Motor neuron (in vitro differentiated cells): ENCODE measurements around the gene KANSL3. TPM values are rescaled to one million over a fixed set of nuclear protein-coding genes. Genes with fewer than 3 reads are reported as not detected.
"Not testable (repeated sequence)": the region's sequence is repeated elsewhere in the genome, so short reads cannot be mapped to it uniquely, and the experiment has no call there.

ENCODE experiments used
- ATAC-seq, 8 experiments: fragments of 200-7000 bp; cut with Tn5 transposase; replicated peaks in 6 of 8; 2 replicates each; pipeline ENCODE4 v1.8.0; 2021; ENCODE audit warnings: mild to moderate bottlenecking in 8 of 8, moderate library complexity in 8 of 8
- H3K27ac ChIP-seq, 2 donors: fragments of 250-450 bp; sonication (Bioruptor Pico); 2 replicates each; pipeline ENCODE4 v1.9.0; 2021; ENCODE audit warnings: antibody characterized with exemption in 2 of 2, mild to moderate bottlenecking in 2 of 2, moderate library complexity in 1 of 2
- H3K4me1 ChIP-seq, 2 donors: fragments of 250-450 bp; sonication (Bioruptor Pico); replicated peaks in 1 of 2; 2 replicates each; pipeline ENCODE4 v1.6.1; 2021; ENCODE audit warnings: antibody characterized with exemption in 2 of 2, mild to moderate bottlenecking in 2 of 2, moderate library complexity in 1 of 2
- H3K4me3 ChIP-seq, 5 donors: fragments of 250-450 bp; sonication (Bioruptor Pico); 2 replicates each; pipeline ENCODE4 v1.9.0; 2021; ENCODE audit warnings: antibody characterized with exemption in 5 of 5, mild to moderate bottlenecking in 5 of 5, moderate library complexity in 4 of 5
- WGBS, 10 experiments: fragments of 450-650 bp; shearing (Covaris generic); methylation state at CpG; one replicate each; pipeline ENCODE4 v1.0.0; 2022; 5-methylcytosine and 5-hydroxymethylcytosine counted together
- in situ Hi-C, 9 experiments: fragments of 400-800 bp; cut with MboI; loops; one replicate each; pipeline ENCODE4 v1.15.0; 2021; ENCODE audit warnings: low sequenced_read_pairs in 9 of 9, low pct_unique_long_range_greater_than_20kb in 2 of 9; ENCODE audit not compliant: unreplicated experiment in 9 of 9
- total RNA-seq, 8 experiments: library from RNA; unstranded; fragments of 300-600 nt; gene quantifications; 2 replicates each; pipeline versions ENCODE4 v1.2.3 to v1.2.4, GENCODE V29; 2022

The KANSL3 gene
- total RNA-seq, 8 experiments from 2014 or later: 19.1 to 60.1 (median 41.6) TPM

- no peaks in the 10 kb centered on the region for H3K4me1 ChIP-seq
- WGBS, 10 experiments: 65 to 100% (median 87%) methylated on average over 1 to 9 of the region's 11 CpGs; no CpG with 5 or more reads in 5 of the 10 experiments
- no peak for ATAC-seq
- H3K27ac ChIP-seq: no peak overlapping the region
- H3K4me3 ChIP-seq: no peak overlapping the region
- in situ Hi-C loops: no loop called here
Measured at GRCh38 chr2:96668771-96669170, 30.7 kb upstream of the KANSL3 start.

- H3K4me1 ChIP-seq, in situ Hi-C loops, H3K27ac ChIP-seq, H3K4me3 ChIP-seq, ATAC-seq: not testable (repeated sequence)
- WGBS, 10 experiments: 43 to 88% (median 82%) methylated on average over 1 to 3 of the region's 3 CpGs; no CpG with 5 or more reads in 4 of the 10 experiments
Measured at GRCh38 chr2:96665717-96666116, 27.6 kb upstream of the KANSL3 start.

- 33 to 100% (median 87%) methylated on average over 1 to 3 of the region's 3 CpGs; no CpG with 5 or more reads in 2 of the 10 experiments for WGBS, 10 experiments
- no peak overlapping the region for H3K27ac ChIP-seq
- ATAC-seq: peak in 7 of 8 experiments; percentile 30 to 97 (median 78)
- in situ Hi-C loops: no loop called here
- no peaks in the 10 kb centered on the region for H3K4me1 ChIP-seq
- H3K4me3 ChIP-seq: no peak overlapping the region
Measured at GRCh38 chr2:96665083-96665569, 27.0 kb upstream of the KANSL3 start.

- ATAC-seq: no peak
- in situ Hi-C loops: no loop called here
- Histone ChIP-seq H3K27ac (no peak overlapping the region), H3K4me1 (no peaks in the 10 kb centered on the region), H3K4me3 (no peak overlapping the region)
- WGBS, 10 experiments: 0 to 92% (median 81%) methylated on average over 1 to 3 of the region's 3 CpGs; no CpG with 5 or more reads in 1 of the 10 experiments
Measured at GRCh38 chr2:96664366-96664925, 26.3 kb upstream of the KANSL3 start.

GRCh38 chr2:96663829-96664228 is 25.7 kb upstream of the KANSL3 start:
- H3K4me3 ChIP-seq: no peak overlapping the region
- no peaks in the 10 kb centered on the region for H3K4me1 ChIP-seq
- 60 to 100% (median 83%) methylated on average over 1 to 7 of the region's 7 CpGs for WGBS, 10 experiments
- in situ Hi-C loops: no loop called here
- no peak for ATAC-seq
- H3K27ac ChIP-seq: no peak overlapping the region

GRCh38 chr2:96663177-96663576 is 25.1 kb upstream of the KANSL3 start:
- no peak for ATAC-seq
- Histone ChIP-seq H3K27ac (no peak overlapping the region), H3K4me1 (no peaks in the 10 kb centered on the region), H3K4me3 (no peak overlapping the region)
- in situ Hi-C loops: no loop called here
- 79 to 100% (median 99%) methylated on average over 1 to 5 of the region's 5 CpGs; no CpG with 5 or more reads in 2 of the 10 experiments for WGBS, 10 experiments

GRCh38 chr2:96662360-96662759 is 24.2 kb upstream of the KANSL3 start:
- 60 to 86% (median 81%) methylated on average over 1 to 9 of the region's 9 CpGs; no CpG with 5 or more reads in 1 of the 10 experiments for WGBS, 10 experiments
- no peak for ATAC-seq
- no peaks in the 10 kb centered on the region for H3K4me1 ChIP-seq
- no peak overlapping the region for H3K27ac ChIP-seq
- no peak overlapping the region for H3K4me3 ChIP-seq
- in situ Hi-C loops: no loop called here

GRCh38 chr2:96661324-96661723 is 23.2 kb upstream of the KANSL3 start:
- Histone ChIP-seq H3K27ac (no peak overlapping the region), H3K4me3 (no peak overlapping the region), H3K4me1 (no peaks in the 10 kb centered on the region)
- in situ Hi-C loops: no loop called here
- no peak for ATAC-seq
- WGBS, 10 experiments: 61 to 100% (median 90%) methylated on average over 1 to 3 of the region's 6 CpGs; no CpG with 5 or more reads in 3 of the 10 experiments

- ATAC-seq: no peak
- H3K4me3 ChIP-seq: no peak overlapping the region
- no peak overlapping the region for H3K27ac ChIP-seq
- in situ Hi-C loops: no loop called here
- no peaks in the 10 kb centered on the region for H3K4me1 ChIP-seq
Measured at GRCh38 chr2:96656540-96656939, 18.4 kb upstream of the KANSL3 start.

GRCh38 chr2:96655526-96655925 is 17.4 kb upstream of the KANSL3 start:
- in situ Hi-C loops: no loop called here
- WGBS, 10 experiments: 0 to 100% (median 70%) methylated on average over 1 to 4 of the region's 6 CpGs
- Histone ChIP-seq H3K4me1 (no peaks in the 10 kb centered on the region), H3K4me3 (no peak overlapping the region), H3K27ac (no peak overlapping the region)
- ATAC-seq: no peak

GRCh38 chr2:96654791-96655190 is 16.7 kb upstream of the KANSL3 start:
- in situ Hi-C loops, ATAC-seq, H3K27ac ChIP-seq, H3K4me3 ChIP-seq, H3K4me1 ChIP-seq: not testable (repeated sequence)
- 42 to 88% (median 79%) methylated on average over 1 to 7 of the region's 7 CpGs; no CpG with 5 or more reads in 2 of the 10 experiments for WGBS, 10 experiments

GRCh38 chr2:96651793-96652192 is 13.7 kb upstream of the KANSL3 start:
- no peak overlapping the region for H3K27ac ChIP-seq
- WGBS, 10 experiments: 76 to 100% (median 91%) methylated on average over 1 to 6 of the region's 8 CpGs; no CpG with 5 or more reads in 5 of the 10 experiments
- in situ Hi-C loops: no loop called here
- no peak overlapping the region for H3K4me3 ChIP-seq
- no peak for ATAC-seq
- H3K4me1 ChIP-seq: no peaks in the 10 kb centered on the region

- H3K4me1 ChIP-seq: no peaks in the 10 kb centered on the region
- no peak for ATAC-seq
- H3K27ac ChIP-seq: no peak overlapping the region
- H3K4me3 ChIP-seq: no peak overlapping the region
- in situ Hi-C loops: no loop called here
- no CpG with 5 or more reads among the region's 1 CpG for WGBS, 10 experiments
Measured at GRCh38 chr2:96649342-96649741, 11.2 kb upstream of the KANSL3 start.

- 20 to 100% (median 93%) methylated on average over 1 to 6 of the region's 7 CpGs; no CpG with 5 or more reads in 4 of the 10 experiments for WGBS, 10 experiments
- in situ Hi-C loops: no loop called here
- no peak for ATAC-seq
- Histone ChIP-seq H3K27ac (no peak overlapping the region), H3K4me1 (no peaks in the 10 kb centered on the region), H3K4me3 (no peak overlapping the region)
Measured at GRCh38 chr2:96648306-96648930, 10.3 kb upstream of the KANSL3 start.
